ENCODE results near the gene STXBP6.
"Not testable (repeated sequence)": the region's sequence is repeated elsewhere in the genome, so short reads cannot be mapped to it uniquely, and the experiment has no call there.

Gene STXBP6

GRCh38 chr14:24775950-24776349 is 274.0 kb downstream of the STXBP6 start:
- no peak for TF ChIP-seq CTCF (IDR thresholded peaks at IDR 0.05; ENCODE audit: low read depth, low read length, missing control alignments)
- H3K27me3 ChIP-seq (replicated peaks): no peaks in the 10 kb centered on the region
- in situ Hi-C loops (cut with HindIII; ENCODE audit: low pct_ligation_motif_present, low sequenced_read_pairs): no loop called here

GRCh38 chr14:24774187-24774915 is 275.6 kb downstream of the STXBP6 start:
- no peak for TF ChIP-seq CTCF (IDR thresholded peaks at IDR 0.05; ENCODE audit: low read depth, low read length, missing control alignments)
- Histone ChIP-seq H3K36me3 (replicated peaks) (no peaks in the 10 kb centered on the region), H3K4me3 (ENCODE audit: low read depth, low read length) (no peak overlapping the region), H3K27me3 (replicated peaks) (no peaks in the 10 kb centered on the region), H3K27ac (no peak overlapping the region)
- in situ Hi-C loops (cut with HindIII; ENCODE audit: low pct_ligation_motif_present, low sequenced_read_pairs): no loop called here
- DNase-seq: no peak

More at GRCh38 chr14:24775950-24776349, 274.0 kb downstream of the STXBP6 start:
- DNase-seq: no peak
- no peak overlapping the region for H3K4me3 ChIP-seq (ENCODE audit: low read depth, low read length)
- H3K27ac ChIP-seq: no peak overlapping the region
- H3K36me3 ChIP-seq (replicated peaks): no peaks in the 10 kb centered on the region

- H3K36me3 ChIP-seq (replicated peaks); H3K4me3 ChIP-seq (ENCODE audit: low read depth, low read length); DNase-seq; H3K27ac ChIP-seq; H3K27me3 ChIP-seq (replicated peaks); in situ Hi-C loops (cut with HindIII; ENCODE audit: low pct_ligation_motif_present, low sequenced_read_pairs): not testable (repeated sequence)
These were observed 276.4 kb downstream of the STXBP6 start for GRCh38 chr14:24773564-24773963.

GRCh38 chr14:24766434-24766833 is 283.5 kb downstream of the STXBP6 start:
- Histone ChIP-seq H3K36me3 (replicated peaks) (no peaks in the 10 kb centered on the region), H3K27ac (no peak overlapping the region), H3K4me3 (ENCODE audit: low read depth, low read length) (no peak overlapping the region), H3K27me3 (replicated peaks) (no peaks in the 10 kb centered on the region)
- no peak for DNase-seq
- no peak for TF ChIP-seq CTCF (IDR thresholded peaks at IDR 0.05; ENCODE audit: low read depth, low read length, missing control alignments)
- in situ Hi-C loops (cut with HindIII; ENCODE audit: low pct_ligation_motif_present, low sequenced_read_pairs): no loop called here

- TF ChIP-seq CTCF (IDR thresholded peaks at IDR 0.05; ENCODE audit: low read depth, low read length, missing control alignments): no peak
These were observed 288.8 kb downstream of the STXBP6 start for GRCh38 chr14:24761141-24761540.

More at GRCh38 chr14:24761141-24761540, 288.8 kb downstream of the STXBP6 start:
- H3K4me3 ChIP-seq (ENCODE audit: low read depth, low read length): no peak overlapping the region
- DNase-seq: no peak
- no peaks in the 10 kb centered on the region for H3K27me3 ChIP-seq (replicated peaks)
- H3K36me3 ChIP-seq (replicated peaks): no peaks in the 10 kb centered on the region
- in situ Hi-C loops (cut with HindIII; ENCODE audit: low pct_ligation_motif_present, low sequenced_read_pairs): no loop called here
- no peak overlapping the region for H3K27ac ChIP-seq
